Ishikawa (cell line): Measurements from ENCODE around the gene TRIOBP.

Experiments used
- CEBPB ChIP-seq: IDR thresholded peaks from 2 replicates; pipeline ENCODE4 v1.6.1; 2012
- CREB1 ChIP-seq: IDR thresholded peaks from 2 replicates; pipeline ENCODE4 v1.6.1; 2012; ENCODE audit warnings: low read depth
- EGR1 ChIP-seq: IDR thresholded peaks from 2 replicates; pipeline ENCODE4 v1.6.1; 2012
- EP300 ChIP-seq: IDR thresholded peaks from 2 replicates; pipeline ENCODE4 v1.6.1; 2012; ENCODE audit warnings: borderline replicate concordance
- FOXM1 ChIP-seq: IDR thresholded peaks from 2 replicates; pipeline ENCODE4 v1.6.1; 2012; ENCODE audit warnings: low read depth, borderline replicate concordance
- NFIC ChIP-seq: IDR thresholded peaks from 2 replicates; pipeline ENCODE4 v1.6.1; 2012
- RAD21 ChIP-seq: IDR thresholded peaks from 2 replicates; pipeline ENCODE4 v1.6.1; 2012; ENCODE audit warnings: low read depth
- TAF1 ChIP-seq: IDR thresholded peaks from 2 replicates; pipeline ENCODE4 v1.6.1; 2012; ENCODE audit warnings: low read depth, mild to moderate bottlenecking
- TCF12 ChIP-seq: IDR thresholded peaks from 2 replicates; pipeline ENCODE4 v1.6.1; 2012; ENCODE audit warnings: low read depth
- TEAD4 ChIP-seq: IDR thresholded peaks from 2 replicates; pipeline ENCODE4 v1.6.1; 2012
- YY1 ChIP-seq: IDR thresholded peaks from 2 replicates; pipeline ENCODE4 v1.6.1; 2012; ENCODE audit warnings: low read depth
- ZBTB7A ChIP-seq: IDR thresholded peaks from 2 replicates; pipeline ENCODE4 v1.6.1; 2012; ENCODE audit warnings: low read depth
- TF ChIP-seq, protein P1 (sequence below): IDR thresholded peaks from 2 replicates; pipeline ENCODE4 v1.6.1; 2012
- TF ChIP-seq, protein P2 (sequence below): IDR thresholded peaks from 2 replicates; pipeline ENCODE4 v1.6.1; 2012; ENCODE audit warnings: low read depth, mild to moderate bottlenecking

DNA sequence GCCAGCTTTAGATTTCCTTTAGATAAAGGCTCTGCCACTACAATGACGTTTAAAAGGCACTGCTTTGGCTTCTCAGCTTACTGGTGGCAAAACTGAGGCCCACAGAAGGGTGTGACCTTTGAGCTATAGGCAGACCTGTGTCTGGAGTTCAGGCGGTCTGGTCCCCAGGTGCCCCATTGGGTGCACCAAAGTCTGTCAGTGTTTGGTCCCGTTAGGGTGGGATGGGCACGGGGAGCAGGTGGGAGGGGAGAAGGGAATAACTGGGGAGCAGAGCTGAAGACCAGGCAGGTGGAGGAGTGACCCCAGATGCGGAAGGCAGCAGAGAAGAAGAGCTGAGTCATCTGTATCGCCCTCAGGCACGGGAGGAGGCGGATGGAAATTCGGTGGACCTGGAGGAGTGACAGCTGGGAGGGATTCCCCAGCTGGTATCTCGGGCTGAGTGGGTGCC is 65.6 kb downstream of the TRIOBP start:
- TF ChIP-seq EP300 (no peak), TAF1 (no peak), NFIC (no peak), TCF12 (no peak), RAD21 (no peak), FOXM1 (no peak), CREB1 (no peak), EGR1 (no peak), CEBPB (no peak), ZBTB7A (no peak), TEAD4 (no peak), YY1 (no peak)
- TF ChIP-seq, protein P1, sequence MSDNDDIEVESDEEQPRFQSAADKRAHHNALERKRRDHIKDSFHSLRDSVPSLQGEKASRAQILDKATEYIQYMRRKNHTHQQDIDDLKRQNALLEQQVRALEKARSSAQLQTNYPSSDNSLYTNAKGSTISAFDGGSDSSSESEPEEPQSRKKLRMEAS = no peak
- TF ChIP-seq, protein P2, sequence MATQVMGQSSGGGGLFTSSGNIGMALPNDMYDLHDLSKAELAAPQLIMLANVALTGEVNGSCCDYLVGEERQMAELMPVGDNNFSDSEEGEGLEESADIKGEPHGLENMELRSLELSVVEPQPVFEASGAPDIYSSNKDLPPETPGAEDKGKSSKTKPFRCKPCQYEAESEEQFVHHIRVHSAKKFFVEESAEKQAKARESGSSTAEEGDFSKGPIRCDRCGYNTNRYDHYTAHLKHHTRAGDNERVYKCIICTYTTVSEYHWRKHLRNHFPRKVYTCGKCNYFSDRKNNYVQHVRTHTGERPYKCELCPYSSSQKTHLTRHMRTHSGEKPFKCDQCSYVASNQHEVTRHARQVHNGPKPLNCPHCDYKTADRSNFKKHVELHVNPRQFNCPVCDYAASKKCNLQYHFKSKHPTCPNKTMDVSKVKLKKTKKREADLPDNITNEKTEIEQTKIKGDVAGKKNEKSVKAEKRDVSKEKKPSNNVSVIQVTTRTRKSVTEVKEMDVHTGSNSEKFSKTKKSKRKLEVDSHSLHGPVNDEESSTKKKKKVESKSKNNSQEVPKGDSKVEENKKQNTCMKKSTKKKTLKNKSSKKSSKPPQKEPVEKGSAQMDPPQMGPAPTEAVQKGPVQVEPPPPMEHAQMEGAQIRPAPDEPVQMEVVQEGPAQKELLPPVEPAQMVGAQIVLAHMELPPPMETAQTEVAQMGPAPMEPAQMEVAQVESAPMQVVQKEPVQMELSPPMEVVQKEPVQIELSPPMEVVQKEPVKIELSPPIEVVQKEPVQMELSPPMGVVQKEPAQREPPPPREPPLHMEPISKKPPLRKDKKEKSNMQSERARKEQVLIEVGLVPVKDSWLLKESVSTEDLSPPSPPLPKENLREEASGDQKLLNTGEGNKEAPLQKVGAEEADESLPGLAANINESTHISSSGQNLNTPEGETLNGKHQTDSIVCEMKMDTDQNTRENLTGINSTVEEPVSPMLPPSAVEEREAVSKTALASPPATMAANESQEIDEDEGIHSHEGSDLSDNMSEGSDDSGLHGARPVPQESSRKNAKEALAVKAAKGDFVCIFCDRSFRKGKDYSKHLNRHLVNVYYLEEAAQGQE = no peak
